ENCODE data around the gene OSBPL1A.

The OSBPL1A gene

DNA sequence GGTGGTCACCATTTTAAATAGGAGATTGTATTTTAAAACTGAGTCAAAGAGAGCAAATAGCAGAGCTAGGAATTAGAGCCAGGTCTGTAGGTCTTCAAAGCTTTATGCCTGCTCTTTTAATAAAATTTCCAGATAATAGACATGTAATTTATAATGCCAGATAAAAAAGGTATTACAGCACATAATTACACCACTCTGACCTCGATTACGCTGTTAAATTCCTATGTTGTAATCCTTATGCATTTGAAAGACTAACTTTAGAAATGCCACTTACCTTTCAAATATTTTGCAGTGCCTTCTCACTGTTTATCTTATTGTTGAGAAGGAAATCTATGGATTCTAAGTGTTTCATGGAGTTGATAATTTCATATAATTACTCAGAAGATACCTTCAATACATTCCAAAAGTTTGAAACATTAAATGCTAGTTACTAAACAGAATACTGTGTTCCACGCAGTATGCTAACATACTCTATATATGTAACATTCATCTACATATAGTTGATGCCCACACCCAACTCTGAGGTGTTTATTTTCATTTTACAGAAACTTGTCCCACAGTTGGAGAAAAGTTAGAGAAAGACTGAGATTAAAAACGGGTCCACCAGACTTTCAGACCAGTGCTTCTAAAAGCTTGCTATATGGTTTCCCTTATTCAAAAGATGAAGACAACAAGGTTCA, 120.0 kb downstream of the OSBPL1A start:
- DNase-seq (ENCODE audit: low read depth): no peak
- H3K4me3 ChIP-seq (ENCODE audit: control insufficient read depth, low read depth, low read length): no peak overlapping the region
- no peak for TF ChIP-seq CTCF (IDR thresholded peaks at IDR 0.05; ENCODE audit: control insufficient read depth, insufficient read depth, low read depth, low read length, missing control alignments)

DNA sequence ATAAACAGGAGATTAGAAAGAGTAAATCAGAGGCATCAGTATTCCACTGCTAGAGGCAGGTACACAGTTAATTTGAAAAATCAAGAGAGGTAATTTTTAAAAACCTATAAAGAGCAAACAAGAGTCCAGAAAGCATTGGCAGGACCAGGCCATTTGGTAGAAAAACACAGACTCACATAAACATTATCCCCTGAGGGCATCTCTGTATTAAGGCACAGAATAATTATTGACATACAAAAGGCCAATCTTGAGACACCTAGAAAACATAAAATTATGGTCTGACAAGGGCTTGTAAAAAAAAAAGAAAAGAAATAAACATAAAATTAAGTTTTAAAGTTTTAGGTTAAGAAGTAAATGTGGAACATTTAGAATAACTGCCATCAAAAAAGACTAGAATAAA, 120.6 kb downstream of the OSBPL1A start:
- H3K4me3 ChIP-seq (ENCODE audit: control insufficient read depth, low read depth, low read length): no peak overlapping the region
- no peak for TF ChIP-seq CTCF (IDR thresholded peaks at IDR 0.05; ENCODE audit: control insufficient read depth, insufficient read depth, low read depth, low read length, missing control alignments)
- DNase-seq (ENCODE audit: low read depth): no peak

GRCh38 chr18:24274837-24275236, 122.8 kb downstream of the OSBPL1A start:
- H3K4me3 ChIP-seq (ENCODE audit: control insufficient read depth, low read depth, low read length): no peak overlapping the region
- no peak for TF ChIP-seq CTCF (IDR thresholded peaks at IDR 0.05; ENCODE audit: control insufficient read depth, insufficient read depth, low read depth, low read length, missing control alignments)
- no peak for DNase-seq (ENCODE audit: low read depth)

GRCh38 chr18:24273596-24273995, 124.0 kb downstream of the OSBPL1A start:
- TF ChIP-seq CTCF (IDR thresholded peaks at IDR 0.05; ENCODE audit: control insufficient read depth, insufficient read depth, low read depth, low read length, missing control alignments): no peak
- no peak for DNase-seq (ENCODE audit: low read depth)
- no peak overlapping the region for H3K4me3 ChIP-seq (ENCODE audit: control insufficient read depth, low read depth, low read length)

DNA sequence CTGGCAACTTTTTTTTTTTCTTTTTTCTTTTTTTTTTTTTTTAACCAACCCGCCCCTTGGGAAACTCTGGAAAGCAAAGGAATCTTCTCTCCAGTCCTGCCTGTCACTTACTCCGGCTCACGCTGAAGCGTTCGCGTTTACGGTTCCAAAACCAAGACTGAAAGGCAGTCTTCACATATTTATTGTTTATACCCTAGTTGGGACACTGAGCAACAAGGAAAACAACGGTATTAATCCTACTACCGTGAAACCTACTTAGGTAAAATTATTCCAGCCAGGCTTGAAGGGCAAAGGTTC, 125.4 kb downstream of the OSBPL1A start:
- H3K4me3 ChIP-seq (ENCODE audit: control insufficient read depth, low read depth, low read length): peak overlapping the region; percentile 63
- no peak for DNase-seq (ENCODE audit: low read depth)
- TF ChIP-seq CTCF (IDR thresholded peaks at IDR 0.05; ENCODE audit: control insufficient read depth, insufficient read depth, low read depth, low read length, missing control alignments): no peak

GRCh38 chr18:24271381-24272228, 126.0 kb downstream of the OSBPL1A start:
- H3K4me3 ChIP-seq (ENCODE audit: control insufficient read depth, low read depth, low read length): peak overlapping the region; percentile 63
- TF ChIP-seq CTCF (IDR thresholded peaks at IDR 0.05; ENCODE audit: control insufficient read depth, insufficient read depth, low read depth, low read length, missing control alignments): peak; percentile 31
- peak; percentile 23 for DNase-seq (ENCODE audit: low read depth)

All from AG09309 (cell line).